Measurements from ENCODE around the gene CCDC195.

DNA sequence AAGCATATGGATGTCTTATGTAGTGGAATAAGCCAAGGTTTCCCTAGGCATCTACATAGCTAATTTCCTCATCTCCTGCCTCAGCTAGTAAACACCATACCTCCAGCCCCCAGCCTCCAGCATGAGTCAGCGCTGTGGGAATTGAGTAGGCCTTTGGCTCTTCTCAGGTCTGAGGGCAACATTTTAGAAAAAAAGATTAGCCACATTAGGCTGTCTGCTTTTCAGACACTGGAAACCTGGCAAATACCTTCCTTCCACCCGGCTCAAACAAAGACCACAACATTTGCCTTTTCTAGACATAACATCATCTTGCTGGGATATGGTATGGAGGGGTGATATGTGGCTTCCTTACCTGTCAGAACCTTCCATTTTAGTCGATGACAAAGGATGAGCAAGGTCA is 6.1 kb upstream of the CCDC195 start:
- TF ChIP-seq EZH2phosphoT487 (IDR thresholded peaks at IDR 0.05) (no peak), EZH2 (IDR thresholded peaks at IDR 0.05) (no peak)
- TF ChIP-seq, protein P1, sequence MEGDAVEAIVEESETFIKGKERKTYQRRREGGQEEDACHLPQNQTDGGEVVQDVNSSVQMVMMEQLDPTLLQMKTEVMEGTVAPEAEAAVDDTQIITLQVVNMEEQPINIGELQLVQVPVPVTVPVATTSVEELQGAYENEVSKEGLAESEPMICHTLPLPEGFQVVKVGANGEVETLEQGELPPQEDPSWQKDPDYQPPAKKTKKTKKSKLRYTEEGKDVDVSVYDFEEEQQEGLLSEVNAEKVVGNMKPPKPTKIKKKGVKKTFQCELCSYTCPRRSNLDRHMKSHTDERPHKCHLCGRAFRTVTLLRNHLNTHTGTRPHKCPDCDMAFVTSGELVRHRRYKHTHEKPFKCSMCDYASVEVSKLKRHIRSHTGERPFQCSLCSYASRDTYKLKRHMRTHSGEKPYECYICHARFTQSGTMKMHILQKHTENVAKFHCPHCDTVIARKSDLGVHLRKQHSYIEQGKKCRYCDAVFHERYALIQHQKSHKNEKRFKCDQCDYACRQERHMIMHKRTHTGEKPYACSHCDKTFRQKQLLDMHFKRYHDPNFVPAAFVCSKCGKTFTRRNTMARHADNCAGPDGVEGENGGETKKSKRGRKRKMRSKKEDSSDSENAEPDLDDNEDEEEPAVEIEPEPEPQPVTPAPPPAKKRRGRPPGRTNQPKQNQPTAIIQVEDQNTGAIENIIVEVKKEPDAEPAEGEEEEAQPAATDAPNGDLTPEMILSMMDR (IDR thresholded peaks at IDR 0.05) = no peak
